Prostate gland (tissue), 2 donors: Measurements from ENCODE around the gene WDR73. TPM values are rescaled to one million over a fixed set of nuclear protein-coding genes. Genes with fewer than 3 reads are reported as not detected.
A peak's percentile ranks its signal among the peaks of the same experiment; 100 is the strongest.

Source experiments
- DNase-seq: peaks from one replicate; pipeline ENCODE4 v3.0.0-alpha.2; 2019; ENCODE audit warnings: low spot score
- H3K27ac ChIP-seq, 2 donors: fragments of 200-600 bp; sonication (generic); 2 replicates each; pipeline ENCODE4 v1.5.1; 2017 to 2019
- H3K27me3 ChIP-seq: fragments of 200-600 bp; sonication (generic); replicated peaks from 2 replicates; pipeline ENCODE4 v1.5.1; 2019; ENCODE audit not compliant: insufficient read depth
- H3K36me3 ChIP-seq, 2 donors: fragments of 200-600 bp; sonication (generic); 1 replicate in 1 of 2; 2 replicates in 1 of 2; pipeline versions ENCODE4 v1.5.1 to v1.8.1; 2017 to 2019
- H3K4me1 ChIP-seq: fragments of 200-600 bp; sonication (generic); replicated peaks from 2 replicates; pipeline ENCODE4 v1.5.1; 2019
- H3K4me3 ChIP-seq, 2 donors: fragments of 200-600 bp; sonication (generic); 2 replicates each; pipeline ENCODE4 v1.5.1; 2017 to 2019
- H3K9me3 ChIP-seq: fragments of 200-600 bp; sonication (generic); 2 replicates; pipeline ENCODE4 v1.5.1; 2017
- CTCF ChIP-seq, 4 experiments: fragments of 200-600 bp in 2 of 4; fragments of 450-650 bp in 2 of 4; sonication (generic) in 2 of 4; IDR thresholded peaks; 1 replicate in 3 of 4; 2 replicates in 1 of 4; pipeline ENCODE4 v1.5.1; 2016 to 2019; ENCODE audit warnings: antibody characterized with exemption in 4 of 4, mild to moderate bottlenecking in 2 of 4, moderate library complexity in 2 of 4
- POLR2A ChIP-seq: fragments of 450-650 bp; IDR thresholded peaks from one replicate; pipeline ENCODE4 v1.6.1; 2016; ENCODE audit warnings: antibody characterized with exemption, mild to moderate bottlenecking
- POLR2AphosphoS5 ChIP-seq: sonication (generic); formaldehyde crosslinking; IDR thresholded peaks from one replicate; pipeline ENCODE4 v1.6.1; 2017; ENCODE audit warnings: antibody characterized with exemption
- WGBS: methylation state at CpG from one replicate; pipeline ENCODE4 v1.1.5; 2018; 5-methylcytosine and 5-hydroxymethylcytosine counted together
- intact Hi-C: fragments of 100-400 bp; cut with DNase I; formaldehyde crosslinking; loops from one replicate; pipeline ENCODE4 v1.14.2; 2022
- total RNA-seq, 2 donors: library from RNA; depleted of rRNA; stranded (reverse); fragments of >200 nt; gene quantifications; one replicate each; pipeline ENCODE4 v1.1.0, GENCODE V29; 2016

WDR73 gene
- total RNA-seq, 2 donors from 2014 or later = 20.7 to 43.9 TPM

GRCh38 chr15:84657748-84658079 lies 3.6 kb upstream of the WDR73 start:
- Histone ChIP-seq H3K4me3 (peak overlapping the region; percentile 58 to 64), H3K4me1 (peaks cover 6% of the 10 kb centered on the region), H3K9me3 (no peaks in the 10 kb centered on the region), H3K27ac (peak overlapping the region; percentile 75 to 79), H3K27me3 (no peaks in the 10 kb centered on the region), H3K36me3 (no peaks in the 10 kb centered on the region)
- 21% methylated on average over 16 of the region's 17 CpGs for WGBS
- TF ChIP-seq POLR2A = no peak
- no peak for TF ChIP-seq POLR2AphosphoS5
- no peak for TF ChIP-seq CTCF (IDR thresholded peaks at IDR 0.05)
- DNase-seq = no peak
- intact Hi-C loops = loop anchor here (5.0 to 10.0 kb wide), 3 partner anchors 60 to 87 kb away; partner anchors contain the start of genes SEC11A and ZNF592

- no peak for DNase-seq
- no peaks in the 10 kb centered on the region for H3K9me3 ChIP-seq
- no peaks in the 10 kb centered on the region for H3K36me3 ChIP-seq
- H3K27ac ChIP-seq = no peak overlapping the region
- intact Hi-C loops = loop anchor here (5.0 to 10.0 kb wide), 3 partner anchors 60 to 88 kb away; partner anchors contain the start of genes SEC11A and ZNF592
- peaks cover 11% of the 10 kb centered on the region for H3K4me1 ChIP-seq
- TF ChIP-seq POLR2AphosphoS5 (no peak), POLR2A (no peak), CTCF (IDR thresholded peaks at IDR 0.05) (no peak)
- H3K27me3 ChIP-seq = no peaks in the 10 kb centered on the region
- no peak overlapping the region for H3K4me3 ChIP-seq
- WGBS = 95% methylated on average over 7 of the region's 7 CpGs
Observed at GRCh38 chr15:84656972-84657371, 2.9 kb upstream of the WDR73 start.

- H3K36me3 ChIP-seq = no peaks in the 10 kb centered on the region
- H3K27ac ChIP-seq = peak overlapping the region; percentile 84
- intact Hi-C loops = loop anchor here (5.0 to 10.0 kb wide), 3 partner anchors 62 to 90 kb away; partner anchors contain the start of genes SEC11A and ZNF592
- H3K27me3 ChIP-seq = no peaks in the 10 kb centered on the region
- peak; percentile 77 for DNase-seq
- TF ChIP-seq POLR2A (no peak), CTCF (IDR thresholded peaks at IDR 0.05) (peak in 3 of 4 experiments; percentile 32 to 73 (median 68)), POLR2AphosphoS5 (peak; percentile 43)
- peak overlapping the region; percentile 78 to 80 for H3K4me3 ChIP-seq
- peaks cover 11% of the 10 kb centered on the region for H3K4me1 ChIP-seq
- no peaks in the 10 kb centered on the region for H3K9me3 ChIP-seq
- 5% methylated on average over 19 of the region's 19 CpGs for WGBS
Observed at GRCh38 chr15:84654689-84655453, 788 bp upstream of the WDR73 start.

GRCh38 chr15:84653584-84653909 lies 536 bp downstream of the WDR73 start:
- peak overlapping the region; percentile 84 for H3K27ac ChIP-seq
- H3K4me1 ChIP-seq = peaks cover 11% of the 10 kb centered on the region
- no peaks in the 10 kb centered on the region for H3K9me3 ChIP-seq
- 14% methylated on average over 7 of the region's 7 CpGs for WGBS
- peak overlapping the region; percentile 78 to 80 for H3K4me3 ChIP-seq
- no peaks in the 10 kb centered on the region for H3K27me3 ChIP-seq
- no peak for DNase-seq
- no peak for TF ChIP-seq CTCF (IDR thresholded peaks at IDR 0.05)
- TF ChIP-seq POLR2A = no peak
- no peak for TF ChIP-seq POLR2AphosphoS5
- intact Hi-C loops = loop anchor here (10.0 kb wide), 1 partner anchor 91 kb away; the partner anchor contains the start of gene ZNF592
- H3K36me3 ChIP-seq = no peaks in the 10 kb centered on the region

GRCh38 chr15:84649706-84650105 lies 4.4 kb downstream of the WDR73 start:
- H3K36me3 ChIP-seq = peaks cover 0 to 18% of the 10 kb centered on the region in 2 donors
- DNase-seq = no peak
- no peak overlapping the region for H3K4me3 ChIP-seq
- intact Hi-C loops = loop anchor here (10.0 kb wide), 1 partner anchor 95 kb away; the partner anchor contains the start of gene ZNF592
- no peak overlapping the region for H3K27ac ChIP-seq
- H3K27me3 ChIP-seq = no peaks in the 10 kb centered on the region
- no peaks in the 10 kb centered on the region for H3K9me3 ChIP-seq
- 100% methylated on average over 2 of the region's 2 CpGs for WGBS
- no peak for TF ChIP-seq POLR2AphosphoS5
- no peak for TF ChIP-seq CTCF (IDR thresholded peaks at IDR 0.05)
- TF ChIP-seq POLR2A = no peak
- H3K4me1 ChIP-seq = peaks cover 11% of the 10 kb centered on the region
